ENCODE data around the gene MROH9.
"Not testable (repeated sequence)": the region's sequence is repeated elsewhere in the genome, so short reads cannot be mapped to it uniquely, and the experiment has no call there.

The MROH9 gene

GRCh38 chr1:170935231-170935630, at the start of gene MROH9:
Gene MROH9 (plus strand): TSS chr1:170935534. CDS start chr1:170945557, 10,023 bp downstream.
- DNase-seq (ENCODE audit: low read depth in 3 of 3) = no peak

- DNase-seq (ENCODE audit: low read depth in 3 of 3) = no peak
Observed at GRCh38 chr1:170885551-170885950, 49.8 kb upstream of the MROH9 start.

GRCh38 chr1:170886460-170886859, 48.9 kb upstream of the MROH9 start:
- no peak for DNase-seq (ENCODE audit: low read depth in 3 of 3)

GRCh38 chr1:170887726-170888125, 47.6 kb upstream of the MROH9 start:
- DNase-seq (ENCODE audit: low read depth in 3 of 3) = no peak

GRCh38 chr1:170891872-170892271, 43.5 kb upstream of the MROH9 start:
- no peak for DNase-seq (ENCODE audit: low read depth in 3 of 3)

GRCh38 chr1:170893655-170894297, 41.6 kb upstream of the MROH9 start:
- DNase-seq (ENCODE audit: low read depth in 3 of 3) = no peak

GRCh38 chr1:170903961-170904360, 31.4 kb upstream of the MROH9 start:
- DNase-seq (ENCODE audit: low read depth in 3 of 3) = no peak

GRCh38 chr1:170908942-170909341, 26.4 kb upstream of the MROH9 start:
- no peak for DNase-seq (ENCODE audit: low read depth in 3 of 3)

- no peak for DNase-seq (ENCODE audit: low read depth in 3 of 3)
Observed at GRCh38 chr1:170910273-170910672, 25.1 kb upstream of the MROH9 start.

- DNase-seq (ENCODE audit: low read depth in 3 of 3) = no peak
Observed at GRCh38 chr1:170917373-170917772, 18.0 kb upstream of the MROH9 start.

GRCh38 chr1:170924656-170925055, 10.7 kb upstream of the MROH9 start:
- not testable (repeated sequence) for DNase-seq (ENCODE audit: low read depth in 3 of 3)

- no peak for DNase-seq (ENCODE audit: low read depth in 3 of 3)
Observed at GRCh38 chr1:170927955-170928840, 7.1 kb upstream of the MROH9 start.

GRCh38 chr1:170929412-170929834, 5.9 kb upstream of the MROH9 start:
- no peak for DNase-seq (ENCODE audit: low read depth in 3 of 3)

- no peak for DNase-seq (ENCODE audit: low read depth in 3 of 3)
Observed at GRCh38 chr1:170929835-170930554, 5.3 kb upstream of the MROH9 start.

GRCh38 chr1:170931650-170932049, 3.7 kb upstream of the MROH9 start:
- no peak for DNase-seq (ENCODE audit: low read depth in 3 of 3)

GRCh38 chr1:170932236-170932635, 3.1 kb upstream of the MROH9 start:
- no peak for DNase-seq (ENCODE audit: low read depth in 3 of 3)

GRCh38 chr1:170938281-170938680, 2.9 kb downstream of the MROH9 start:
- no peak for DNase-seq (ENCODE audit: low read depth in 3 of 3)

GRCh38 chr1:170939476-170939875, 4.1 kb downstream of the MROH9 start:
- no peak for DNase-seq (ENCODE audit: low read depth in 3 of 3)

- DNase-seq (ENCODE audit: low read depth in 3 of 3) = not testable (repeated sequence)
Observed at GRCh38 chr1:170951744-170952143, 16.4 kb downstream of the MROH9 start.

GRCh38 chr1:170959385-170959784, 24.1 kb downstream of the MROH9 start:
- DNase-seq (ENCODE audit: low read depth in 3 of 3) = no peak

- DNase-seq (ENCODE audit: low read depth in 3 of 3) = no peak
Observed at GRCh38 chr1:170964506-170964905, 29.2 kb downstream of the MROH9 start.

Measured in stimulated activated CD4-positive, alpha-beta T cell treated with anti-CD3 and anti-CD28 coated beads, TNF-alpha, amount 100 ng/mL, for 4 hours (primary cell).